Endothelial cell (in vitro differentiated cells): Measurements from ENCODE around the gene PROKR2. TPM values are rescaled to one million over a fixed set of nuclear protein-coding genes. Genes with fewer than 3 reads are reported as not detected.

ENCODE experiments used
- DNase-seq: peaks from one replicate; pipeline ENCODE4 v3.0.0; 2021; ENCODE audit warnings: low spot score
- H3K27ac Mint-ChIP-seq: one replicate; pipeline ENCODE4 v1.8.0; 2021; ENCODE audit warnings: mixed read lengths, inconsistent platforms; ENCODE audit not compliant: unreplicated experiment
- H3K27me3 Mint-ChIP-seq: one replicate; pipeline ENCODE4 v1.8.0; 2021; ENCODE audit warnings: mild to moderate bottlenecking, moderate library complexity, mixed read lengths, inconsistent platforms; ENCODE audit not compliant: unreplicated experiment
- H3K36me3 Mint-ChIP-seq: one replicate; pipeline ENCODE4 v1.8.0; 2021; ENCODE audit warnings: mild to moderate bottlenecking, low read depth, mixed read lengths, inconsistent platforms; ENCODE audit not compliant: unreplicated experiment
- H3K4me1 Mint-ChIP-seq: one replicate; pipeline ENCODE4 v1.8.0; 2021; ENCODE audit warnings: mild to moderate bottlenecking, mixed read lengths, inconsistent platforms; ENCODE audit not compliant: unreplicated experiment
- H3K4me3 Mint-ChIP-seq: one replicate; pipeline ENCODE4 v1.8.0; 2021; ENCODE audit warnings: mild to moderate bottlenecking, mixed read lengths, inconsistent platforms; ENCODE audit not compliant: unreplicated experiment
- H3K9me3 Mint-ChIP-seq: one replicate; pipeline ENCODE4 v1.8.0; 2021; ENCODE audit warnings: mixed read lengths, inconsistent platforms; ENCODE audit not compliant: unreplicated experiment
- total RNA-seq: library from RNA; stranded (reverse); fragmentation: NEBNext Ultra II Directional; extraction: Animal tissue kit (Norgen Biotek cat#: 25700); gene quantifications from one replicate; pipeline ENCODE4 v1.2.1, GENCODE V29; 2021; ENCODE audit not compliant: unreplicated experiment
- TF ChIP-seq, protein P1 (sequence below): fragments of 200-600 bp; sonication (generic); IDR thresholded peaks from one replicate; pipeline ENCODE4 v1.5.0; 2021; ENCODE audit warnings: antibody characterized with exemption; ENCODE audit not compliant: unreplicated experiment

PROKR2 gene
- total RNA-seq, 1 donor from 2014 or later: not detected

- Mint-ChIP-seq H3K9me3 (no peaks in the 10 kb centered on the region), H3K27me3 (no peaks in the 10 kb centered on the region), H3K27ac (no peak overlapping the region), H3K36me3 (no peaks in the 10 kb centered on the region), H3K4me1 (no peaks in the 10 kb centered on the region), H3K4me3 (no peak overlapping the region)
- no peak for DNase-seq
- TF ChIP-seq, protein P1, sequence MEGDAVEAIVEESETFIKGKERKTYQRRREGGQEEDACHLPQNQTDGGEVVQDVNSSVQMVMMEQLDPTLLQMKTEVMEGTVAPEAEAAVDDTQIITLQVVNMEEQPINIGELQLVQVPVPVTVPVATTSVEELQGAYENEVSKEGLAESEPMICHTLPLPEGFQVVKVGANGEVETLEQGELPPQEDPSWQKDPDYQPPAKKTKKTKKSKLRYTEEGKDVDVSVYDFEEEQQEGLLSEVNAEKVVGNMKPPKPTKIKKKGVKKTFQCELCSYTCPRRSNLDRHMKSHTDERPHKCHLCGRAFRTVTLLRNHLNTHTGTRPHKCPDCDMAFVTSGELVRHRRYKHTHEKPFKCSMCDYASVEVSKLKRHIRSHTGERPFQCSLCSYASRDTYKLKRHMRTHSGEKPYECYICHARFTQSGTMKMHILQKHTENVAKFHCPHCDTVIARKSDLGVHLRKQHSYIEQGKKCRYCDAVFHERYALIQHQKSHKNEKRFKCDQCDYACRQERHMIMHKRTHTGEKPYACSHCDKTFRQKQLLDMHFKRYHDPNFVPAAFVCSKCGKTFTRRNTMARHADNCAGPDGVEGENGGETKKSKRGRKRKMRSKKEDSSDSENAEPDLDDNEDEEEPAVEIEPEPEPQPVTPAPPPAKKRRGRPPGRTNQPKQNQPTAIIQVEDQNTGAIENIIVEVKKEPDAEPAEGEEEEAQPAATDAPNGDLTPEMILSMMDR: no peak
These were observed 46.2 kb downstream of the PROKR2 start for GRCh38 chr20:5270603-5271002.

DNA sequence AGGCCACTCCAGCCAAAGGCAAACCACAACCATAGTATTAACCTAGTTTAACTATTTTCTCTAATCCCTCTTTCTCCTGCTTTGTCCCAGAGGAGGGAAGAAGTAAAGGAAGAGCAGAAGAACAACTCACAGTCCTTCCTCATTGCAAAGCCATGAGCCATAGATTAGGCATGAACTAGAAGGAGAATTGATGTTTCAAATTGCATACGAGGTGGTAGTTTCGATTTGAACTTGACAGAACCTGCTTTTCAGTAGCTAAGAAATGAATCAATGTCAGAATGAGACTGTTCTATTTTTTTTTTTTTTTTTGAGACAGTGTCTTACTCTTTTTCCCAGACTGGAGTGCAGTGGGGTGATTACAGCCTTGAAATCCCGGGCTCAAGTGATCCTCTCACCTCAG is 48.3 kb downstream of the PROKR2 start:
- Mint-ChIP-seq H3K4me3 (no peak overlapping the region), H3K27me3 (no peaks in the 10 kb centered on the region), H3K9me3 (no peaks in the 10 kb centered on the region), H3K4me1 (no peaks in the 10 kb centered on the region), H3K27ac (no peak overlapping the region), H3K36me3 (no peaks in the 10 kb centered on the region)
- DNase-seq: no peak
- TF ChIP-seq, protein P1: no peak

GRCh38 chr20:5267092-5267491 is 49.7 kb downstream of the PROKR2 start:
- TF ChIP-seq, protein P1: no peak
- H3K4me1 Mint-ChIP-seq: no peaks in the 10 kb centered on the region
- H3K27me3 Mint-ChIP-seq: no peaks in the 10 kb centered on the region
- H3K36me3 Mint-ChIP-seq: no peaks in the 10 kb centered on the region
- H3K4me3 Mint-ChIP-seq: no peak overlapping the region
- no peak for DNase-seq
- H3K27ac Mint-ChIP-seq: no peak overlapping the region
- H3K9me3 Mint-ChIP-seq: no peaks in the 10 kb centered on the region

Other genes starting within 250 kb of the PROKR2 start
- gene TMEM230, start 203.9 kb downstream of the PROKR2 start, total RNA-seq: 62.2 TPM
- 77.1 TPM for gene PCNA, start 197.0 kb downstream of the PROKR2 start, total RNA-seq
- gene CDS2, start 189.9 kb downstream of the PROKR2 start, total RNA-seq: 130 TPM